Measurements from ENCODE around the gene SYT15. TPM values are rescaled to one million over a fixed set of nuclear protein-coding genes. Genes with fewer than 3 reads are reported as not detected.

SYT15 gene
- total and polyA plus RNA-seq, 2 donors (not counting 1 experiment from before 2014, with no cell fraction given), result 0.18 to 0.94 TPM

- no peak overlapping the region for H3K9ac ChIP-seq (ENCODE audit: low read length)
- H3K79me2 ChIP-seq (ENCODE audit: control insufficient read depth, insufficient read depth, low read length), result no peaks in the 10 kb centered on the region
- peaks cover 0 to 45% (median 14%) of the 10 kb centered on the region in 4 experiments for H3K27me3 ChIP-seq (replicated peaks in 1 of 4; ENCODE audit: control extremely low read depth in 1 of 4, control insufficient read depth in 3 of 4, insufficient read depth in 4 of 4, low read length in 3 of 4)
- TF ChIP-seq EZH2 (IDR thresholded peaks at IDR 0.05; ENCODE audit: borderline replicate concordance, insufficient read depth, low read depth, low read length, poor library complexity, severe bottlenecking), result no peak
- TF ChIP-seq, protein P1, sequence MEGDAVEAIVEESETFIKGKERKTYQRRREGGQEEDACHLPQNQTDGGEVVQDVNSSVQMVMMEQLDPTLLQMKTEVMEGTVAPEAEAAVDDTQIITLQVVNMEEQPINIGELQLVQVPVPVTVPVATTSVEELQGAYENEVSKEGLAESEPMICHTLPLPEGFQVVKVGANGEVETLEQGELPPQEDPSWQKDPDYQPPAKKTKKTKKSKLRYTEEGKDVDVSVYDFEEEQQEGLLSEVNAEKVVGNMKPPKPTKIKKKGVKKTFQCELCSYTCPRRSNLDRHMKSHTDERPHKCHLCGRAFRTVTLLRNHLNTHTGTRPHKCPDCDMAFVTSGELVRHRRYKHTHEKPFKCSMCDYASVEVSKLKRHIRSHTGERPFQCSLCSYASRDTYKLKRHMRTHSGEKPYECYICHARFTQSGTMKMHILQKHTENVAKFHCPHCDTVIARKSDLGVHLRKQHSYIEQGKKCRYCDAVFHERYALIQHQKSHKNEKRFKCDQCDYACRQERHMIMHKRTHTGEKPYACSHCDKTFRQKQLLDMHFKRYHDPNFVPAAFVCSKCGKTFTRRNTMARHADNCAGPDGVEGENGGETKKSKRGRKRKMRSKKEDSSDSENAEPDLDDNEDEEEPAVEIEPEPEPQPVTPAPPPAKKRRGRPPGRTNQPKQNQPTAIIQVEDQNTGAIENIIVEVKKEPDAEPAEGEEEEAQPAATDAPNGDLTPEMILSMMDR (IDR thresholded peaks at IDR 0.05), result no peak
- H3K36me3 ChIP-seq (replicated peaks in 1 of 2; ENCODE audit: control extremely low read depth in 1 of 2, control insufficient read depth in 1 of 2, extremely low read depth in 1 of 2, insufficient read depth in 2 of 2, low read length in 1 of 2), result no peaks in the 10 kb centered on the region
- DNase-seq, result no peak
- peaks cover 50% of the 10 kb centered on the region for H3K27me3 Mint-ChIP-seq
- peaks cover 0 to 5% (median 0%) of the 10 kb centered on the region in 3 donors for H3K9me3 ChIP-seq (ENCODE audit: control extremely low read depth in 1 of 3, control insufficient read depth in 2 of 3, insufficient read depth in 1 of 3, low read length in 2 of 3)
- H3K4me1 ChIP-seq (ENCODE audit: control insufficient read depth in 2 of 2, insufficient read depth in 2 of 2, low read length in 2 of 2), result peaks cover 0 to 5% of the 10 kb centered on the region in 2 donors
- no peak overlapping the region for H2AFZ ChIP-seq (ENCODE audit: insufficient read depth, low read depth, low read length, poor library complexity, severe bottlenecking)
- H3K4me1 Mint-ChIP-seq, result peaks cover 7% of the 10 kb centered on the region
- intact Hi-C loops (cut with micrococcal nuclease), result no loop called here
- ATAC-seq (ENCODE audit: low read depth), result no peak
- no peaks in the 10 kb centered on the region for H3K9me3 Mint-ChIP-seq (ENCODE audit: insufficient read depth)
- H3K27ac ChIP-seq (ENCODE audit: low read length in 2 of 2), result no peak overlapping the region
- no peak overlapping the region for H3K27ac Mint-ChIP-seq
- no peaks in the 10 kb centered on the region for H4K20me1 ChIP-seq (ENCODE audit: control insufficient read depth, insufficient read depth, low read length, poor library complexity, severe bottlenecking)
- no peak overlapping the region for H3K4me3 Mint-ChIP-seq
- no peak overlapping the region for H3K4me2 ChIP-seq (replicated peaks; ENCODE audit: low read depth, low read length, poor library complexity, severe bottlenecking)
- ChIA-PET POLR2A (no interaction called here), CTCF (no interaction called here)
- no peak overlapping the region for H3K4me3 ChIP-seq (ENCODE audit: control extremely low read depth in 1 of 5, extremely low read depth in 1 of 5, insufficient read depth in 1 of 5, low read depth in 2 of 5, low read length in 4 of 5)
- WGBS (ENCODE audit: insufficient coverage), result 100% methylated on average over 2 of the region's 5 CpGs
These were observed 40.8 kb upstream of the SYT15 start for GRCh38 chr10:46538155-46538554.

- H3K4me3 ChIP-seq (ENCODE audit: control extremely low read depth in 1 of 5, extremely low read depth in 1 of 5, insufficient read depth in 1 of 5, low read depth in 2 of 5, low read length in 4 of 5), result no peak overlapping the region
- TF ChIP-seq EZH2 (IDR thresholded peaks at IDR 0.05; ENCODE audit: borderline replicate concordance, insufficient read depth, low read depth, low read length, poor library complexity, severe bottlenecking), result no peak
- TF ChIP-seq, protein P1 (IDR thresholded peaks at IDR 0.05), result no peak
- no peak for DNase-seq
- no peak for ATAC-seq (ENCODE audit: low read depth)
- Mint-ChIP-seq H3K4me1 (peaks cover 7% of the 10 kb centered on the region), H3K9me3 (ENCODE audit: insufficient read depth) (no peaks in the 10 kb centered on the region), H3K4me3 (no peak overlapping the region), H3K27ac (no peak overlapping the region), H3K27me3 (peaks cover 56% of the 10 kb centered on the region)
- no peak overlapping the region for H2AFZ ChIP-seq (ENCODE audit: insufficient read depth, low read depth, low read length, poor library complexity, severe bottlenecking)
- ChIA-PET CTCF (no interaction called here), POLR2A (no interaction called here)
- H3K4me1 ChIP-seq (ENCODE audit: control insufficient read depth in 2 of 2, insufficient read depth in 2 of 2, low read length in 2 of 2), result peaks cover 0 to 5% of the 10 kb centered on the region in 2 donors
- H3K27me3 ChIP-seq (replicated peaks in 1 of 4; ENCODE audit: control extremely low read depth in 1 of 4, control insufficient read depth in 3 of 4, insufficient read depth in 4 of 4, low read length in 3 of 4), result peaks cover 0 to 45% (median 14%) of the 10 kb centered on the region in 4 experiments
- intact Hi-C loops (cut with micrococcal nuclease), result no loop called here
- peaks cover 0 to 5% (median 0%) of the 10 kb centered on the region in 3 donors for H3K9me3 ChIP-seq (ENCODE audit: control extremely low read depth in 1 of 3, control insufficient read depth in 2 of 3, insufficient read depth in 1 of 3, low read length in 2 of 3)
- H3K27ac ChIP-seq (ENCODE audit: low read length in 2 of 2), result no peak overlapping the region
- no peak overlapping the region for H3K4me2 ChIP-seq (replicated peaks; ENCODE audit: low read depth, low read length, poor library complexity, severe bottlenecking)
- no peaks in the 10 kb centered on the region for H3K79me2 ChIP-seq (ENCODE audit: control insufficient read depth, insufficient read depth, low read length)
- 100% methylated on average over 1 of the region's 3 CpGs for WGBS (ENCODE audit: insufficient coverage)
- H3K9ac ChIP-seq (ENCODE audit: low read length), result no peak overlapping the region
- H4K20me1 ChIP-seq (ENCODE audit: control insufficient read depth, insufficient read depth, low read length, poor library complexity, severe bottlenecking), result no peaks in the 10 kb centered on the region
- H3K36me3 ChIP-seq (replicated peaks in 1 of 2; ENCODE audit: control extremely low read depth in 1 of 2, control insufficient read depth in 1 of 2, extremely low read depth in 1 of 2, insufficient read depth in 2 of 2, low read length in 1 of 2), result no peaks in the 10 kb centered on the region
These were observed 40.1 kb upstream of the SYT15 start for GRCh38 chr10:46538717-46539426.
